ENCODE results near the gene SLC39A12. TPM values are rescaled to one million over a fixed set of nuclear protein-coding genes. Genes with fewer than 3 reads are reported as not detected.
A peak's percentile ranks its signal among the peaks of the same experiment; 100 is the strongest.

SLC39A12 gene
- total RNA-seq, 6 experiments from 2014 or later, result not detected

DNA sequence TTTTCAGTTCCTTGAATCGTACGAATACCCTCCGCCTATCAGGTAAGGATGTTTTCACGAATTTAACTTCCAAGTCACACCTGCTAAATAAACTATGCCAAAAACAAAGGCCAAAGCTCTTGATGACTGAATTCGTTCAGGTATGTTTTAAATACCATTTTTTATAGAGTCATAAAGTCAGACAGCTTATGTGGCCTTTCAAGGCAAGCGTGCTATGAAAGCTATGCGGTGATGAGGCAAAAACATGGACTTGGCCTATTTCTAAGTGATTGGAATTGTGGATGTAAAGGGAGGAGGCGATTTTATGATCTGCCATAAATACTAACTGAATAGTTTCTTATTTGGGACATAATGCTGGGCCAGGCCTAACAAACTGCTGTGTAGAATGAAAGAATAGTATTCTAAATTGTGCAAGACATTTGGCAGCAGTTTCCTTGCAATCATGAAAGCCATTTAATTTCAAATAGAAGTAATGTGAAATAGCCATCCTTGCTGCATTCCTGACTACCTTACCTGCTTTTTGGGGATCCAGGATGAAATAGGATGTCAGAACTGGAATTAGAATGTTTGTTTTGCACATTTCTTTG is 14.0 kb downstream of the SLC39A12 start:
- TF ChIP-seq, protein P1, sequence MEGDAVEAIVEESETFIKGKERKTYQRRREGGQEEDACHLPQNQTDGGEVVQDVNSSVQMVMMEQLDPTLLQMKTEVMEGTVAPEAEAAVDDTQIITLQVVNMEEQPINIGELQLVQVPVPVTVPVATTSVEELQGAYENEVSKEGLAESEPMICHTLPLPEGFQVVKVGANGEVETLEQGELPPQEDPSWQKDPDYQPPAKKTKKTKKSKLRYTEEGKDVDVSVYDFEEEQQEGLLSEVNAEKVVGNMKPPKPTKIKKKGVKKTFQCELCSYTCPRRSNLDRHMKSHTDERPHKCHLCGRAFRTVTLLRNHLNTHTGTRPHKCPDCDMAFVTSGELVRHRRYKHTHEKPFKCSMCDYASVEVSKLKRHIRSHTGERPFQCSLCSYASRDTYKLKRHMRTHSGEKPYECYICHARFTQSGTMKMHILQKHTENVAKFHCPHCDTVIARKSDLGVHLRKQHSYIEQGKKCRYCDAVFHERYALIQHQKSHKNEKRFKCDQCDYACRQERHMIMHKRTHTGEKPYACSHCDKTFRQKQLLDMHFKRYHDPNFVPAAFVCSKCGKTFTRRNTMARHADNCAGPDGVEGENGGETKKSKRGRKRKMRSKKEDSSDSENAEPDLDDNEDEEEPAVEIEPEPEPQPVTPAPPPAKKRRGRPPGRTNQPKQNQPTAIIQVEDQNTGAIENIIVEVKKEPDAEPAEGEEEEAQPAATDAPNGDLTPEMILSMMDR (IDR thresholded peaks at IDR 0.05), result no peak
- 0 out of 2 replicates have a peak, but pooled peaks cover 3% of the 10 kb centered on the region for H3K9me3 Mint-ChIP-seq
- H3K27ac Mint-ChIP-seq, result no peak overlapping the region
- H3K4me1 Mint-ChIP-seq (ENCODE audit: low read depth), result peaks cover 9% of the 10 kb centered on the region; the same call in 1 of the 2 replicates
- peaks cover 5% of the 10 kb centered on the region for H3K27me3 Mint-ChIP-seq (ENCODE audit: insufficient read depth)
- H3K4me3 Mint-ChIP-seq, result no peak overlapping the region
- DNase-seq, result no peak
- H3K36me3 Mint-ChIP-seq (ENCODE audit: low read depth), result no peaks in the 10 kb centered on the region

DNA sequence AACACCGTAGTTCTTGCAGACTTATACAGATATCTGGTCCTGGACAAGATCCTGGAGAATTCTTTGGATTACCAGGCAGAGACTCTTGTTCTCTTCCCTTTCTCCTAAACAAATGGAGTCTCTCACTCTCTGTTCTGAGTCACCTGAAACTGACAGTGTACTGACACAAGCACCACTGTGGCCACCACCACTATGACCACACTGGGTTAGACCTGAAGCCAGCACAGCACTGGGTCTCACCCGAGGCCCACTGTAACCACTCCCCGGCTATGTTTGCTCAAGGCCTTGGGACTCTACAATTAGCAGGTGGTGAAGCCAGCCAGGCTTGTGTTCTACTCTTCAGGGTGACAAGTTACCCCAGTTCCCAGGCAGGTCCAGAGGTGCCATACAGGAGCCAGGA is 22.8 kb downstream of the SLC39A12 start:
- TF ChIP-seq, protein P1 (IDR thresholded peaks at IDR 0.05), result no peak

DNA sequence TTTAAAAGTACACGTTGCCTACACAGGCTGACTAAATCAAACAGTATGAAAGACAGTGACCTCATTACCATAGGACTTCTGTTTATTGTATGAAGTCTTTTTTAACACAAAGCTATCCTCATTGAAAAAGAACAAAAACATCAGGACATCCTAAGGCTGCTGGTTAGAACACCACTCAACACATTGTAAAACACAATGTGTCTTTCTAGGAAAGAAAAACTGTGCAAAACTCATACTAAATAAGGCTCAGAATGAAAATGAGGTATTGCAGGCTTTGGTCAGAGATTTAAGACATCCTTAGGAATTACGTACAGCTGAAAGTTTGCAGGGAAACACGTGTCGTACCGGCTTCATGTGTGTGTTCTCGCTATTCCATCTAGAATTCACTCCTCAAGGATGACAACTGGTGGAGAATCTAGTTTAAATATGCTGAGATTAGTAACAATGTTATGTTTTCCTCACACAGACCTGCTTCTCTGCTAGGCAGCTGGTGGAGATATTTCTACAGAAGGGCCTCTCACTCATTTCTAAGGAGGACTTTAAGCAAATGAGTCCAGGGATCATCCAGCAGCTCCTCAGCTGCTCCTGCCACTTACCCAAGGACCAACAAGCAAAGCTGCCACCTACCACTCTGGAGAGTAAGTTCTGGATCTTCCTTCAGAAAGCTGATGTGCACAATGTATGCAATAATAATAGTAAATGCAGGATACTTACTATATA is 29.3 kb downstream of the SLC39A12 start:
- H3K27me3 Mint-ChIP-seq (ENCODE audit: insufficient read depth), result peaks cover 4% of the 10 kb centered on the region; the same call in 1 of the 2 replicates
- TF ChIP-seq, protein P1 (IDR thresholded peaks at IDR 0.05), result no peak
- H3K9me3 Mint-ChIP-seq, result no peaks in the 10 kb centered on the region
- H3K4me1 Mint-ChIP-seq (ENCODE audit: low read depth), result peaks cover 41% of the 10 kb centered on the region
- DNase-seq, result no peak
- no peak overlapping the region for H3K4me3 Mint-ChIP-seq
- no peaks in the 10 kb centered on the region for H3K36me3 Mint-ChIP-seq (ENCODE audit: low read depth)
- H3K27ac Mint-ChIP-seq, result no peak overlapping the region; the same call in 1 of the 2 replicates

More for the DNA sequence above, 22.8 kb downstream of the SLC39A12 start:
- Mint-ChIP-seq H3K9me3 (no peaks in the 10 kb centered on the region), H3K36me3 (ENCODE audit: low read depth) (no peaks in the 10 kb centered on the region), H3K4me3 (no peak overlapping the region), H3K4me1 (ENCODE audit: low read depth) (no peaks in the 10 kb centered on the region), H3K27me3 (ENCODE audit: insufficient read depth) (peaks cover 5% of the 10 kb centered on the region; the same call in 1 of the 2 replicates), H3K27ac (no peak overlapping the region)
- DNase-seq, result no peak

DNA sequence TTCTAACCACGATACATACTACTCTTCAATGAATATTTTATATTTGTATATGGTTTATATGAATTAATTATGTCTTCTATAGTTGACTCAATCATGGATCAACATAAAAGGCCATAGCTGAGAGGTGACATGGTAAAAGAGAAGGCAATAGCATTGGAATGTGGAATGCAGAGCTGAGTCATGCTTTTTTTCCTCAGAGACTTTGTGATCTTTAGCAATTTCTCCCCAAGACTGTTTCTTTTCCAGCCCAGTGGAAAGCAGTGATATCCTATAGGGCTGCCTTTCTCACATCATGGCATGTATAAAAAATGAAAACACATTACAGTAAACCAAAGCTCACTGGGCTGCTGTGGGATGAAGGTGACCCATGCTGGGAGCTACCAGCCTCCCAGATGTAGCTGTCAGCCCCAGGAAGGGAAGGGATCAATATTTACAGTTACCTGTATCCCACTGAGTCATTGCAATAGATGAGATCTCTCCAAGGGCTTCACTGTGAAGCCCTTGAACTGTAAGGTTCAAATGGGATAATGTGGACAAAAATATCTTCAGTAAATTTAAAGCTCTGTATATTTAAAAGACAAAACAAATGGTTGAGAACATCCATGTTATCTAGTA is 30.2 kb downstream of the SLC39A12 start:
- Mint-ChIP-seq H3K4me1 (ENCODE audit: low read depth) (peaks cover 41% of the 10 kb centered on the region), H3K27ac (peak overlapping the region; percentile 85), H3K4me3 (no peak overlapping the region), H3K27me3 (ENCODE audit: insufficient read depth) (no peaks in the 10 kb centered on the region), H3K36me3 (ENCODE audit: low read depth) (no peaks in the 10 kb centered on the region), H3K9me3 (no peaks in the 10 kb centered on the region)
- TF ChIP-seq, protein P1 (IDR thresholded peaks at IDR 0.05), result no peak
- peak; percentile 80 for DNase-seq

DNA sequence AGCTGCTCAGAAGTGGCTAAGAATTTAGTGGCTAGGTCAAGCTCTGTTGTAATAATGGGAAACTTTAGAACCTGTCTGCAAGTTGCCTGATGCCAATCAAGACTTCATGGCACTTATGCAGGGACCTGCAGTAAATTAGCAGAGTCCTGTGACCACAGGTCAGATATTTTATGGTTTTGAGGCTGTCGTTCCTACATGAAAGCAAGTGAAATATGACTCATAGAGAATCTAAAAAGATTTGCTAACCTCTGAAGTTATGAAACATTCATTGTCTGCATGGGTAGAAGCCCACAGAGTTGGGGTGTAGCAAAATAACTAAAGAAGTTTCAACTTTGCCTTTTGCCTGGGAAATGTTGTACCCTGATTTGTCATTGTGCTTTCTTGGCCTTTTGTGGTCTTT is 32.3 kb downstream of the SLC39A12 start:
- H3K4me1 Mint-ChIP-seq (ENCODE audit: low read depth), result peaks cover 41% of the 10 kb centered on the region
- DNase-seq, result peak; percentile 28
- TF ChIP-seq, protein P1 (IDR thresholded peaks at IDR 0.05), result no peak

More for the DNA sequence above, 32.3 kb downstream of the SLC39A12 start:
- no peak overlapping the region for H3K4me3 Mint-ChIP-seq
- no peak overlapping the region for H3K27ac Mint-ChIP-seq
- peaks cover 5% of the 10 kb centered on the region for H3K27me3 Mint-ChIP-seq (ENCODE audit: insufficient read depth)
- no peaks in the 10 kb centered on the region for H3K9me3 Mint-ChIP-seq
- H3K36me3 Mint-ChIP-seq (ENCODE audit: low read depth), result no peaks in the 10 kb centered on the region
